GM13977 (cell line): ENCODE results near the gene CAMK1.

ENCODE experiments used
- DNase-seq: peaks from one replicate; pipeline ENCODE4 v3.0.0; 2012; ENCODE audit warnings: low spot score
- CTCF ChIP-seq: IDR thresholded peaks from 2 replicates; pipeline ENCODE4 v1.5.1; 2012; ENCODE audit warnings: mild to moderate bottlenecking, control low read depth; ENCODE audit not compliant: insufficient read depth; ENCODE audit errors: extremely low read depth, missing control alignments
- in situ Hi-C: fragments of 300-500 bp; cut with MboI; formaldehyde crosslinking; loops from one replicate; pipeline ENCODE4 v1.12.0; 2022; ENCODE audit warnings: low sequenced_read_pairs, low pct_unique_long_range_greater_than_20kb, mixed read lengths, inconsistent platforms; ENCODE audit not compliant: unreplicated experiment

The CAMK1 gene

GRCh38 chr3:9727743-9728142 lies 42.0 kb downstream of the CAMK1 start:
- no peak for DNase-seq
- in situ Hi-C loops = no loop called here
- no peak for TF ChIP-seq CTCF

DNA sequence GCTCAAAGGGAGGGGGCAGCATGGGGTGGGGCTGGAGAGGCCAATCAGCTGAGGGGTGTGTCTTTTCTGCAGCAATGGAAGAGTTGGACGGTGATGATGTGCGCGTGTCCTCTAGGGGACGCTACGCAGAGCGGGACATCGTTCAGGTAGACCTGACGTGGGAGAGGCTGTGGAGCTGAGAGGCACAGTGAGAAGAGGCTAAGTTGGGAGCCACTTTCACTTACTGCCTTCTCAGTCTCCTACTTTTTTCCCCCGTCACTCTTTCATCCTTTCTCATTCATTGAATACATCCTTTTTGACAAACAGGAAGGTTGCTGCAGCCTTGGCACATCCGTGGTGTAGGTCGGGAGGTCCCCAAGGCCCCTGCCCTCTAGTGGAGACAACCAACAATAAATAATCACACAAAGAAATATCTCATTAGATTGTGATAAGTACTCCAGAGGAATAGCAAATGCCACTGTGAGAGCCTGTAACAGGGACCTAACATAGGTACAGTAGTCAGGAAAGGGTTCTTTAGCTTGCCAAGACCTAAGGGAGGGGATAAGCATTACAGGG lies 42.6 kb downstream of the CAMK1 start:
- in situ Hi-C loops = no loop called here
- no peak for DNase-seq
- TF ChIP-seq CTCF = peak; percentile 45

GRCh38 chr3:9725775-9726515 lies 43.8 kb downstream of the CAMK1 start:
- TF ChIP-seq CTCF = no peak
- no peak for DNase-seq
- in situ Hi-C loops = no loop called here

DNA sequence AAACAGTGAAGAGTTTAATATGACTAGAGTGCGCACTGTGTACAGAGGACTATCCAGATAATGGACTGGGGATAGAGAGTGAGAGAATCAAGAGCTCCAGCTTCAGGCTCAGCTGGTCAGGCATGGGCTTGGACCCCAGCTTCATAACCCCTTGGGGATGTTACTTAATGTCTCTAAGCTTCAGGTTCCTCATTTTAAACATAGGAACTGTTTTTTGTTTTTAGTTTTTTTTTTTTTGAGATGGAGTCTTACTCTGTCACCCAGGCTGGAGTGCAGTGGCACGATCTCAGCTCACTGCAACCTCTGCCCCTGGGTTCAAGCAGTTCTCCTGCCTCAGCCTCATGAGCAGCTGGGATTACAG lies 48.1 kb downstream of the CAMK1 start:
- TF ChIP-seq CTCF = no peak
- DNase-seq = no peak
- in situ Hi-C loops = no loop called here

DNA sequence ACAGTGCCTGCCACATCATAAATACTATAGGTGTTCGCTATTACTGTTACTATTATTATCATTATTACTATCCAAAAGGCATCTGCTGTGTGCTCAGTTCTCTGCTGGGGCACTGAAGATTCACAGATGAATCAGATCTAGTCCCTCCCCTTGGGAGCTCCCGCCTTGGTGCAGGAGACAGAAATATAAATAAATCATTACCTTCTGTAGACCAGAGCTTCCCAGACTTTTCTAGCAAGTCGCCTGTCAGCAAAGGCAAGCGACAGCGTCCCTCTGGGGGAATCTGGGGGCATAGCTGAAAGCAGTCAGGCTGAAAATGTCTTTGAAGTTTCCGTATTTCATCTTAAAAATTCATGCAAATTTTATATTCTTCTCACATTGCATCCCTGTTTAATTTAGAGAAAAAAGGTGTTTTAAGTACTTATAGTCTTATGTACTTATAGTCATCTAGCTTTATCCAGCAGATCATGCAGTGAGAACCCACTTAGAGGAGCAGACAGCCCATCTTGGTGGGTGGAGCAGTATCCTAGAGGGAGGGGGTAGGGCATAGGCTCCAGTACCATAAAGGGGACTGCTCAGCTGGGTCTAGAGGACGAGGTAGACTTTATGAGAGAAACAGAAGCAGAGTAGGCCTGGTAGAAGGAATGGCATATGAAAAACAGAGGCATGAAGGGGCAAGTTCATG lies 48.6 kb downstream of the CAMK1 start:
- no peak for TF ChIP-seq CTCF
- DNase-seq = no peak
- in situ Hi-C loops = no loop called here

DNA sequence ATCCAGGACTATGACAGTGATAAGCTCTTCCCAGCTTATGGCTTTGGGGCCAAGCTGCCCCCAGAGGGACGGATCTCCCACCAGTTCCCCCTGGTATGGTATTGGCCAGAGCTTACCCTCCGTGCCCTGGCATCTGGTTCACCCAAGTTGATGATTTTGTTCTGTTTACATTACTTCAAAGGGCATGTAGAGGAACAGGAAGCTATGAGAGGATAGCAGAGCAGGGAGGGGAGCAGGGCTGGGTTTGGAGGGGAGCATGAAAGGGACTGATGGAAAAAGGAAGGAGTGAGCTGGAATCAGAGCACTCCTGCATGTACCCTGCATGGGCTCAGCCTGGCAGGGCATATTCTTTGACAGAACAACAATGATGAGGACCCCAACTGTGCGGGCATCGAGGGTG lies 51.6 kb downstream of the CAMK1 start:
- in situ Hi-C loops = no loop called here
- no peak for TF ChIP-seq CTCF
- no peak for DNase-seq
